Measurements from ENCODE around the gene NDUFS5. TPM values are rescaled to one million over a fixed set of nuclear protein-coding genes. Genes with fewer than 3 reads are reported as not detected.

NDUFS5 gene
- total RNA-seq, 6 experiments from 2014 or later = 86.2 to 352 (median 90.0) TPM

GRCh38 chr1:38994196-38994595 lies 32.0 kb upstream of the NDUFS5 start:
- no peaks in the 10 kb centered on the region for H3K27me3 ChIP-seq
- ATAC-seq (no peak), DNase-seq (no peak)
- TF ChIP-seq, protein P1, sequence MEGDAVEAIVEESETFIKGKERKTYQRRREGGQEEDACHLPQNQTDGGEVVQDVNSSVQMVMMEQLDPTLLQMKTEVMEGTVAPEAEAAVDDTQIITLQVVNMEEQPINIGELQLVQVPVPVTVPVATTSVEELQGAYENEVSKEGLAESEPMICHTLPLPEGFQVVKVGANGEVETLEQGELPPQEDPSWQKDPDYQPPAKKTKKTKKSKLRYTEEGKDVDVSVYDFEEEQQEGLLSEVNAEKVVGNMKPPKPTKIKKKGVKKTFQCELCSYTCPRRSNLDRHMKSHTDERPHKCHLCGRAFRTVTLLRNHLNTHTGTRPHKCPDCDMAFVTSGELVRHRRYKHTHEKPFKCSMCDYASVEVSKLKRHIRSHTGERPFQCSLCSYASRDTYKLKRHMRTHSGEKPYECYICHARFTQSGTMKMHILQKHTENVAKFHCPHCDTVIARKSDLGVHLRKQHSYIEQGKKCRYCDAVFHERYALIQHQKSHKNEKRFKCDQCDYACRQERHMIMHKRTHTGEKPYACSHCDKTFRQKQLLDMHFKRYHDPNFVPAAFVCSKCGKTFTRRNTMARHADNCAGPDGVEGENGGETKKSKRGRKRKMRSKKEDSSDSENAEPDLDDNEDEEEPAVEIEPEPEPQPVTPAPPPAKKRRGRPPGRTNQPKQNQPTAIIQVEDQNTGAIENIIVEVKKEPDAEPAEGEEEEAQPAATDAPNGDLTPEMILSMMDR (IDR thresholded peaks at IDR 0.05) = no peak
- TF ChIP-seq POLR2A (IDR thresholded peaks at IDR 0.05) = no peak
- peaks cover 0 to 35% (median 0%) of the 10 kb centered on the region in 4 donors for H3K4me1 ChIP-seq
- H3K27ac ChIP-seq = no peak overlapping the region
- no peak overlapping the region for H3K4me3 ChIP-seq
- intact Hi-C loops (cut with DNase I) = no loop called here
- no peaks in the 10 kb centered on the region for H3K9me3 ChIP-seq
- WGBS (ENCODE audit: insufficient coverage, low coverage, low lambda C conversion rate, missing lambda C conversion rate) = 86% methylated on average over 5 of the region's 5 CpGs
- H3K36me3 ChIP-seq = peaks cover 0 to 12% (median 3%) of the 10 kb centered on the region in 4 donors

GRCh38 chr1:38997034-38997900 lies 28.9 kb upstream of the NDUFS5 start:
- peaks cover 4 to 43% (median 14%) of the 10 kb centered on the region in 4 donors for H3K36me3 ChIP-seq
- no peaks in the 10 kb centered on the region for H3K9me3 ChIP-seq
- H3K4me1 ChIP-seq = peaks cover 0 to 27% (median 0%) of the 10 kb centered on the region in 4 donors
- intact Hi-C loops (cut with DNase I) = no loop called here
- DNase-seq (no peak), ATAC-seq (no peak)
- H3K4me3 ChIP-seq = no peak overlapping the region
- no peaks in the 10 kb centered on the region for H3K27me3 ChIP-seq
- WGBS (ENCODE audit: insufficient coverage, low coverage, low lambda C conversion rate, missing lambda C conversion rate) = 55% methylated on average over 3 of the region's 4 CpGs
- TF ChIP-seq, protein P1 (IDR thresholded peaks at IDR 0.05) = no peak
- no peak for TF ChIP-seq POLR2A (IDR thresholded peaks at IDR 0.05)
- no peak overlapping the region for H3K27ac ChIP-seq

DNA sequence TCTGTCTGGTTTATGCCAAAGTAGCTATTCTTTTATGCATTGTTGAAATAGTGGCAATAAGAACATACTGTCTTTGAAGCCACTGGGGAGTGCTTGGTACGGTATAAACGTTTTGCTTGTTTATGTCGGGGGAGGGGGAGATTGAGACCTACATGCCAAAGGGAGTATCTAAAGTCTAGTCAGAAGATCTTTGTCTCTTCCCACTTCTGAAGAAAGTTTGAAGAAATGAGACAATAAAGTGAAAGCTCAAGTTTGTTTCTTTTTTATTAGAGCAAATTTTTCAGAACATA lies 28.3 kb upstream of the NDUFS5 start:
- 33% methylated on average over 3 of the region's 3 CpGs for WGBS (ENCODE audit: insufficient coverage, low coverage, low lambda C conversion rate, missing lambda C conversion rate)
- ATAC-seq (no peak), DNase-seq (no peak)
- intact Hi-C loops (cut with DNase I) = no loop called here
- peaks cover 7 to 49% (median 16%) of the 10 kb centered on the region in 4 donors for H3K36me3 ChIP-seq
- H3K4me3 ChIP-seq = no peak overlapping the region
- H3K27ac ChIP-seq = no peak overlapping the region
- no peaks in the 10 kb centered on the region for H3K9me3 ChIP-seq
- peaks cover 0 to 21% (median 0%) of the 10 kb centered on the region in 4 donors for H3K4me1 ChIP-seq
- H3K27me3 ChIP-seq = no peaks in the 10 kb centered on the region
- no peak for TF ChIP-seq POLR2A (IDR thresholded peaks at IDR 0.05)
- TF ChIP-seq, protein P1 (IDR thresholded peaks at IDR 0.05) = no peak

GRCh38 chr1:39001516-39002421 lies 24.4 kb upstream of the NDUFS5 start:
- no peak for ATAC-seq
- no peaks in the 10 kb centered on the region for H3K27me3 ChIP-seq
- peaks cover 13 to 86% (median 39%) of the 10 kb centered on the region in 4 donors for H3K36me3 ChIP-seq
- no peak overlapping the region for H3K4me3 ChIP-seq
- TF ChIP-seq, protein P1 (IDR thresholded peaks at IDR 0.05) = no peak
- no peak for TF ChIP-seq POLR2A (IDR thresholded peaks at IDR 0.05)
- H3K27ac ChIP-seq = no peak overlapping the region
- 88% methylated on average over 3 of the region's 5 CpGs for WGBS (ENCODE audit: insufficient coverage, low coverage, low lambda C conversion rate, missing lambda C conversion rate)
- intact Hi-C loops (cut with DNase I) = no loop called here
- peaks cover 0 to 9% (median 0%) of the 10 kb centered on the region in 4 donors for H3K4me1 ChIP-seq
- no peak for DNase-seq
- no peaks in the 10 kb centered on the region for H3K9me3 ChIP-seq
